ENCODE results near the gene ZBTB22.
A peak's percentile ranks its signal among the peaks of the same experiment; 100 is the strongest.

The ZBTB22 gene

DNA sequence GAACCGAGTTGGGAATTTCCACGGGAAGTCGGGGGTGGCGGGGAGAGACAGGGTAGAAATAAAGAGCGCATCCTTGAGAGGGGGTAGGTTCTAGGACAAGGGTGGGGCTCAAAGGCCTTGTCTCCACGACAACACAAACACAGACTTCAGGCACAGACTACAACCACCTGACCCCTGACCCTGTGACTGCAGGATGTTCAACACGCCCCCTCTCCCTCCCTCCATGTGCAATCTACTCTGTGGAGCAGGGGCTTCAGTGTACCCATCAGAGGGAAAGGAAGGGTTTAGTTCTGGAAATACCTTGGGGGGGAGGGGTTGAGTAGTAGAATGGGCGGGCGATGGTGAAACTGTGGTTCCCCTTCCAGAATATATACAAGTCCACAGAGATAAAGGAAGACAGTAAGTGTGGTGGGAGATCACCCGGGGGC, 3.0 kb downstream of the ZBTB22 start:
- Histone ChIP-seq H3K4me1 (ENCODE audit: control insufficient read depth in 2 of 2, insufficient read depth in 1 of 2, low read depth in 1 of 2, low read length in 2 of 2) (peaks cover 20 to 31% of the 10 kb centered on the region in 2 donors), H3K27ac (replicated peaks; ENCODE audit: low read length) (no peak overlapping the region), H3K27me3 (ENCODE audit: control insufficient read depth in 3 of 3, insufficient read depth in 3 of 3, low read depth in 1 of 3, low read length in 3 of 3) (peaks cover 0 to 16% (median 0%) of the 10 kb centered on the region in 3 experiments), H2BK12ac (ENCODE audit: low read length) (no peak overlapping the region), H4K91ac (ENCODE audit: low read depth, low read length, poor library complexity) (no peak overlapping the region), H3K79me1 (ENCODE audit: low read depth, low read length) (peaks cover 3% of the 10 kb centered on the region), H3K4me3 (ENCODE audit: low read length in 2 of 2) (peak overlapping the region; percentile 31 to 79), H3K23ac (ENCODE audit: low read depth, low read length, poor library complexity) (peak overlapping the region; percentile 66), H3K18ac (ENCODE audit: low read length) (no peak overlapping the region), H3K36me3 (replicated peaks in 1 of 2; ENCODE audit: control insufficient read depth in 2 of 2, insufficient read depth in 2 of 2, low read length in 2 of 2) (peaks cover 13 to 31% of the 10 kb centered on the region in 2 donors), H3K14ac (ENCODE audit: low read length) (no peak overlapping the region), H2BK120ac (ENCODE audit: low read depth, low read length) (no peak overlapping the region), H2AFZ (ENCODE audit: low read length) (peak overlapping the region; percentile 83), H2BK15ac (ENCODE audit: low read length) (no peak overlapping the region), H3K4ac (ENCODE audit: low read length) (no peak overlapping the region), H2BK5ac (ENCODE audit: low read length) (no peak overlapping the region), H2AK5ac (ENCODE audit: low read depth, low read length) (no peak overlapping the region), H3K4me2 (ENCODE audit: insufficient read depth, low read length, poor library complexity, severe bottlenecking) (peak overlapping the region; percentile 92), H3K9ac (ENCODE audit: low read depth, low read length, poor library complexity) (no peak overlapping the region), H4K8ac (ENCODE audit: low read depth, low read length) (no peak overlapping the region), H3K9me3 (replicated peaks in 1 of 2; ENCODE audit: control insufficient read depth in 2 of 2, insufficient read depth in 1 of 2, low read depth in 1 of 2, low read length in 2 of 2) (no peaks in the 10 kb centered on the region)
- no CpG with 5 or more reads among the region's 10 CpGs for WGBS, 2 donors (ENCODE audit: extremely low coverage in 2 of 2, insufficient read length in 2 of 2, insufficient replicate concordance in 1 of 2)
- no peak for DNase-seq (ENCODE audit: low spot score)

DNA sequence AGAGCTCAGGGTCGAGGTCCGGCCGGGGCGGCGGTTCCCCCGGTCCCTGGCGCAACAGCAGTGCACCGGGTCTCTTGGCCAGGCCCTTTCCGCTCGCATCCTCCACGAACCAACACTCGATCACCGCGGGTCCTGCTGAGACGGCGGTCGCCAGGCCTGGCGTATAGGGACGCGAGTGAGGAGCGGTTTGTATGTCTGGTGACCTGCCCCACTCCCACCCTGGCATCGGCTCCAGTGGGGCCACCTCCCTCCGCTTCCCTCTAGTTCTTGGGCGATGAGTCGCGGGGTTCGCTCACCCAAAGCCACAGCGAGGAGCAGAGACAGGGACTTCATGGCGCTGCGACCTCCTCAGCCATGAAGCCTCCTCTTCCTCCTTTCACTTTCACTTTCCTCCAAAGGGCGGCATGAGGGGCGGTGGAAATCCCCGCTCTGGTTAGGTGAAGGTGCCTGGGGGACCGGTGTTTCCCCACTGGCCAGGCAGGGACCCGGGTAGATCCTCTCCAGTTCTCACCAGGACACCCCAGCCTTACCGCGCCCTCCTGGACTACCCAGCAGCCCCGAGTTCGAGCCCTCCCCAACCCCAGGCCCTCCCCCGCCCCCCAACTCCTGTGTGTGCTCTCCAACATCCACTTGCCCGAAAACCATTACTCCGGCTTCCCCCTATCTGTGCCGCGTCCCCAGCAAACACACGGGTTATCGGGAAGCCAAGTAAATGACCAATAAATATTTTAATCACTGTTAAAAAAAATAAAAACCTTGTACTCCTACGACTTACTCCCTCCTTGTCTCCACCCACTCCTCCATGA, 3.6 kb downstream of the ZBTB22 start, which contains the start of gene TAPBP:
TSS of gene TAPBP (minus strand) at position 370 of the 806 bp plus-strand sequence. CDS start at position 333, 37 bp downstream.
- H3K27me3 ChIP-seq (ENCODE audit: control insufficient read depth in 3 of 3, insufficient read depth in 3 of 3, low read depth in 1 of 3, low read length in 3 of 3) = peaks cover 0 to 16% (median 0%) of the 10 kb centered on the region in 3 experiments
- peaks cover 3% of the 10 kb centered on the region for H3K79me1 ChIP-seq (ENCODE audit: low read depth, low read length)
- H2BK15ac ChIP-seq (ENCODE audit: low read length) = peak within 1 kb of the TSS; percentile 76
- H3K36me3 ChIP-seq (replicated peaks in 1 of 2; ENCODE audit: control insufficient read depth in 2 of 2, insufficient read depth in 2 of 2, low read length in 2 of 2) = peaks cover 7 to 25% of the 10 kb centered on the region in 2 donors
- H3K4me2 ChIP-seq (ENCODE audit: insufficient read depth, low read length, poor library complexity, severe bottlenecking) = peak within 1 kb of the TSS; percentile 92
- H4K91ac ChIP-seq (ENCODE audit: low read depth, low read length, poor library complexity) = no peak within 1 kb of the TSS
- H2BK5ac ChIP-seq (ENCODE audit: low read length) = peak within 1 kb of the TSS; percentile 85
- peak within 1 kb of the TSS; percentile 77 for H2BK12ac ChIP-seq (ENCODE audit: low read length)
- peak within 1 kb of the TSS; percentile 93 for H4K8ac ChIP-seq (ENCODE audit: low read depth, low read length)
- H3K9me3 ChIP-seq (replicated peaks in 1 of 2; ENCODE audit: control insufficient read depth in 2 of 2, insufficient read depth in 1 of 2, low read depth in 1 of 2, low read length in 2 of 2) = no peaks in the 10 kb centered on the region
- H3K27ac ChIP-seq (replicated peaks; ENCODE audit: low read length) = peak within 1 kb of the TSS; percentile 12
- peaks cover 20 to 28% of the 10 kb centered on the region in 2 donors for H3K4me1 ChIP-seq (ENCODE audit: control insufficient read depth in 2 of 2, insufficient read depth in 1 of 2, low read depth in 1 of 2, low read length in 2 of 2)
- peak within 1 kb of the TSS; percentile 95 for H3K23ac ChIP-seq (ENCODE audit: low read depth, low read length, poor library complexity)
- peak within 1 kb of the TSS; percentile 4 for H3K4ac ChIP-seq (ENCODE audit: low read length)
- DNase-seq (ENCODE audit: low spot score) = no peak
- H3K4me3 ChIP-seq (ENCODE audit: low read length in 2 of 2) = peak within 1 kb of the TSS; percentile 74 to 79
- H3K18ac ChIP-seq (ENCODE audit: low read length) = peak within 1 kb of the TSS; percentile 98
- WGBS, 2 donors (ENCODE audit: extremely low coverage in 2 of 2, insufficient read length in 2 of 2, insufficient replicate concordance in 1 of 2) = no CpG with 5 or more reads among the region's 47 CpGs
- H2AK5ac ChIP-seq (ENCODE audit: low read depth, low read length) = peak within 1 kb of the TSS; percentile 82
- H2AFZ ChIP-seq (ENCODE audit: low read length) = peak within 1 kb of the TSS; percentile 83
- peak within 1 kb of the TSS; percentile 56 for H2BK120ac ChIP-seq (ENCODE audit: low read depth, low read length)
- H3K14ac ChIP-seq (ENCODE audit: low read length) = peak within 1 kb of the TSS; percentile 59
- peak within 1 kb of the TSS; percentile 97 for H3K9ac ChIP-seq (ENCODE audit: low read depth, low read length, poor library complexity)

DNA sequence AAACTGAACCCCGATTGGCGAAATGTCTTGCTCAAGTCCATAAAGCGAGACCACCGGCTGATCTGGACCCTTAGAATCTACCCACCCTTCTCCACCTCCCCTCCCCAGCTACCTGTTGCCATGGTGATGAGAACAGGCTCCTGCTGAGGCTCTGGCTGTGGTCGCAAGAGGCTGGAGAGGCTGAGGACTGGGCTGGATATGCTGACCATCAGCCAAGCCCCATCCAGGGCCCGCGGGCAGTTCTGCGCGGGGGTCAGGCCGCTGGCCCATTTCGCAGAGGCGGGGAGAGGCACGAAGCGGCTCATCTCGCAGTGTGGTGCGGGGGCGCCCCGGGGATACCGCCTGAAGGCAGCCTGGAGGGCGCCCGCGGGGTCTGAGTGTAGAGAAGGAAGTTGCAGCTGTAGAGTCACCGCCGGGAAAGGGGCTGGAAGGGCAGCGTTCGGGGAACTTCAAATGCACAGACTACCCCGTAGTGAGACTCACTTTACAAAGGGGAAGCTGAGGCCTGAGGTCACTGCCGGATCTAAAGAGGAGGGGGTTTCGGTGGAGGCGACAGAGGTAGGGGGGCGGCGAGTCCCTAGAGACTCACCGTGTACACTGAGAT, 4.3 kb downstream of the ZBTB22 start:
- Histone ChIP-seq H3K14ac (ENCODE audit: low read length) (peak overlapping the region; percentile 59), H3K18ac (ENCODE audit: low read length) (peak overlapping the region; percentile 98), H4K91ac (ENCODE audit: low read depth, low read length, poor library complexity) (no peak overlapping the region), H2BK5ac (ENCODE audit: low read length) (peak overlapping the region; percentile 85), H3K23ac (ENCODE audit: low read depth, low read length, poor library complexity) (peak overlapping the region; percentile 95), H3K9me3 (replicated peaks in 1 of 2; ENCODE audit: control insufficient read depth in 2 of 2, insufficient read depth in 1 of 2, low read depth in 1 of 2, low read length in 2 of 2) (no peaks in the 10 kb centered on the region), H3K4me3 (ENCODE audit: low read length in 2 of 2) (peak overlapping the region; percentile 74 to 79), H3K79me1 (ENCODE audit: low read depth, low read length) (peaks cover 3% of the 10 kb centered on the region), H3K4ac (ENCODE audit: low read length) (no peak overlapping the region), H3K27me3 (ENCODE audit: control insufficient read depth in 3 of 3, insufficient read depth in 3 of 3, low read depth in 1 of 3, low read length in 3 of 3) (peaks cover 0 to 16% (median 0%) of the 10 kb centered on the region in 3 experiments), H3K4me1 (ENCODE audit: control insufficient read depth in 2 of 2, insufficient read depth in 1 of 2, low read depth in 1 of 2, low read length in 2 of 2) (peaks cover 18 to 24% of the 10 kb centered on the region in 2 donors), H3K36me3 (replicated peaks in 1 of 2; ENCODE audit: control insufficient read depth in 2 of 2, insufficient read depth in 2 of 2, low read length in 2 of 2) (peaks cover 5 to 18% of the 10 kb centered on the region in 2 donors), H2BK12ac (ENCODE audit: low read length) (no peak overlapping the region), H3K27ac (replicated peaks; ENCODE audit: low read length) (peak overlapping the region; percentile 12), H2AFZ (ENCODE audit: low read length) (peak overlapping the region; percentile 83), H2BK120ac (ENCODE audit: low read depth, low read length) (peak overlapping the region; percentile 56), H3K4me2 (ENCODE audit: insufficient read depth, low read length, poor library complexity, severe bottlenecking) (peak overlapping the region; percentile 92), H2AK5ac (ENCODE audit: low read depth, low read length) (peak overlapping the region; percentile 82), H2BK15ac (ENCODE audit: low read length) (peak overlapping the region; percentile 76), H4K8ac (ENCODE audit: low read depth, low read length) (no peak overlapping the region), H3K9ac (ENCODE audit: low read depth, low read length, poor library complexity) (peak overlapping the region; percentile 97)
- no CpG with 5 or more reads among the region's 33 CpGs for WGBS, 2 donors (ENCODE audit: extremely low coverage in 2 of 2, insufficient read length in 2 of 2, insufficient replicate concordance in 1 of 2)
- no peak for DNase-seq (ENCODE audit: low spot score)

Data from neuronal stem cell (in vitro differentiated cells).